NCI-H2029 treated with DMSO at 0.1 percent for 48 hours (cell line): ENCODE data around the gene ZMAT2.
A peak's percentile ranks its signal among the peaks of the same experiment; 100 is the strongest.
"Not testable (repeated sequence)": the region's sequence is repeated elsewhere in the genome, so short reads cannot be mapped to it uniquely, and the experiment has no call there.

ENCODE experiments used
- DNase-seq: peaks from one replicate; lab custom pipeline; 2025; lab: John Stamatoyannopoulos, UW

Gene ZMAT2

DNA sequence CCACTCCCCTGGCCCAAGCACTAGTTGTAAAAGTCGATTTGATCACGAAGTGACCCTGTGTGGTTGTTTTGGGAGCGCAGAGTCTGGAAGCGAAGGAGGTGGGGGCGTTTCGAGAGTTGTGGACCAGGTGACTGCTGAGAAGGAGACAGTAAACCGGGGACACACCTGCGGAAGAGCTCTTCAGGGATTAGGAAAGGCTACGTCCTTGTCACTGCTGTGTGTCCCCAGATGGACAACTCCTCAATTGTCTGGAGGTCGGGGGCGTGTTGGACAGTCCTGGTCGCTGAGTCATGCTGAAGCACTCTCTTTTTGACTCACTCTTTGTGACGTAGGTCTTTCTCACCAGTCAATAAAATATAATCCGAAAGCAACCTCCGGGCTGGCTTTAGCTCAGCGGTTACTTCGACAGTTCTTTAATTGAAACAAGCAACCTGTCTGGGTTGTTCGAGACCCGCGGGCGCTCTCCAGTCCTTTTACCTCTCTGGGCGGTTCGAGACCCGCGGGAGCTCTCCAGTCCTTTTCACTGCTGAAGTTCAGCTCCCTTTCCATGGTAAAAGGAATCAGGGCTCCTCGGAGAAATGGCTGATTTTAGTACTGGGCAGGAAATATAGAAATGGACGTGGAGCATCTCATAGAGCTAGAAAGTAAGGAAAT, 10.8 kb downstream of the ZMAT2 start:
- DNase-seq: peak; percentile 84

DNA sequence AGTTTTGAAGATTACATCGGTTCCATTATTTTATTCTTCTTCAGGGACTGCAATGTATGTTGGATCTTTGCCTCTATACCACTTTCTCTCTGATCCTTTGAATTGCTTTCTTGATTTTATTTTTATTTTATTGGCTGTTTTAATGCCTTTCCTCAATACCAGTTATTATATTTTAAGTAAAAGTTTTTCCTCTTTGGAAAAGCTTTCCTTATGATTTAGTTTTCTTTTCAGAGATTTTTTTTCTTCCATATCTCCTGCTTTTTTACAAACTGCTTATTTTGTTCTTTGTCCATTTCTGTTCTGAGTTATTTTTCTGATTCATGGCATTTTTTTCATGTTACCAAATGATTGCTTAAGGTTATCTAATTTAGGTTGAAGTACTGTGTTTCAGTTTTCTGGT, 11.5 kb downstream of the ZMAT2 start:
- DNase-seq: no peak

DNA sequence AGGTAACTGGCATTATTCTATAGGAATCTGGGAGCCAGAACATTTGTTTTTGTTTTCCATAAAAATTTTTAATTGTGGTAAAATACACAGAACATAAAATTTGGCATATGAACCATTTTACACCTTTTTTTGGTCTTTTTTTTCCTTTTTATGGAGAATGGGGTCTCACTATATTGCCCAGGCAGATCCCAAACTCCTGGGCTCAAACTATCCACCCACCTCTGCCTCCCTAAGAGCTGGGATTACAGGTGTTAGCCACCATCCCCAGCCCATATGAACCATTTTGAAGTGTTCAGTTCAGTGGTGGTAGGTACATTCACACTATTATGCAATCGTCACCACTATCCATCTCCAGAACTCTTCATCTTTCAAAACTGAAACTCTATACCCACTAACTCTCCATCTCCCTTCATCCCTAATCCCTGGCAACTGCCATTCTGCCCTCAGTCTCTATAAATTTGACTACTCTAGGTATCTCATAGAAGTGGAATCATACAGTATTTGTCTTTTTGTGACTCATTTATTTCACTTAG, 13.4 kb downstream of the ZMAT2 start:
- no peak for DNase-seq

DNA sequence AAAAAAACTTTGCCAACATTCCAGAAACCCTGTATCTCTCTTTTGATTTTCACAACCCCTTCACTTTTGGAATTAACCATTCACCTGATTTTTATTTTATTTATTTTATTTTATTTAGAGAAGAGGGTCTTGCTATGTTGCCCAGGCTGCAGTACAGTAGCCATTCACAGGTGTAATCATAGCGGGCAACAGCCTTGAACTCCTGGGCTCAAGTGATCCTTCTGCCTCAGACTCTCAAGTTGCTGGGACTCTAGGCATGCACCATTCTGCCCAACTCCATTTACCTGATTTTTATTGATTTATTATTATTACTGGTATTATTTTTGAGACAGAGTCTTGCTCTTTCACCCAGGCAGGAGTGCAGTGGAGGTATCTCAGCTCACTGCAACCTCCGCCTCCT, 16.0 kb downstream of the ZMAT2 start:
- not testable (repeated sequence) for DNase-seq

DNA sequence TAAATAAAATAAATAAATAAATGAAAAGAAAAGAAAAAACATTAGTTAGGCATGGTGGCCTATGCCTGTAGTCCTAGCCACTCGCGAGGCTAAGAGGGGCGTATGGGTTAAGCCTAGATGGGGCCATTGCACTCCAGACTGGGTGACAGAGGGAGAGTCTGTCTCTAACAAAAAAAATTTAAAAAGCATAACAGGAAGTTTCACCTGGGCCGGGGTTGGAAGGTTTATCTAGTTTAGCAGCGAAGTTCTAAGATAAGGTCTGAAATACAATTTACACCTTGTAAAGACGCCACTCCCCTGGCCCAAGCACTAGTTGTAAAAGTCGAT, 18.0 kb downstream of the ZMAT2 start:
- no peak for DNase-seq

DNA sequence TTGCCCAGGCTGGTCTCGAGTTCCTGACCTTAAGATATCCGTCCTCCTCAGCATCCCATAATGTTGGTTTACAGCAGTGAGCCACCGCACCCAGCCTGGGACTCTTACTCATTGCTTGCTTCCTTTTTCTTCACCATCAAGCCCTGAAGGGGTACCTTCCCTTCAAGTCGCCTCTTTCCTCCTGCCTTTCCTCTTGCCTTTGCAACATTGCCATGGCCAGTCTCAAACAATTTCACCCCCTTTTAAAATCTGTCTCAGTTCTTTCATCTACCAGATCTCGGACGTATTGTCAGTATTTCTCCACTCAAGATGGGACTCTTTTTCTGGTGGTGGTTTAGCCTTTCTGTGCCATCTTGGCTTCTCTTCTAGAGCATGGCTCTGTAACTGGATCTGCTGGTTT, 20.5 kb downstream of the ZMAT2 start:
- not testable (repeated sequence) for DNase-seq

DNA sequence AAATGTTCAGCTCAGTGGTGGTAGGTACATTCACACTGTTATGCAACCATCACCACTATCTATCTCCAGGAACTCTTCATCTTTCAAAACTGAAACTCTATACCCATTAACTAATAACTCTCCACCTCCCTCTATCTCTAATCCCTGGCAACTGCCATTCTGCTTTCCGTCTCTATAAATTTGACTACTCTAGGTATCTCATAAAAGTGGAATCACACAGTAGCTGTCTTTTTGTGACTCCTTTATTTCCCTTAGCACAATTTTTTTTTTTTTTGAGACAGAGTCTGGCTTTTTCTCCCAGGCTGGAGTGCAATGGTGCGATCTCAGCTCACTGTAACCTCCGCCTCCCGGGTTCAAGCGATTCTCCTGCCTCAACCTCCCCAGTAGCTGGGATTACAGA, 21.1 kb downstream of the ZMAT2 start:
- not testable (repeated sequence) for DNase-seq

DNA sequence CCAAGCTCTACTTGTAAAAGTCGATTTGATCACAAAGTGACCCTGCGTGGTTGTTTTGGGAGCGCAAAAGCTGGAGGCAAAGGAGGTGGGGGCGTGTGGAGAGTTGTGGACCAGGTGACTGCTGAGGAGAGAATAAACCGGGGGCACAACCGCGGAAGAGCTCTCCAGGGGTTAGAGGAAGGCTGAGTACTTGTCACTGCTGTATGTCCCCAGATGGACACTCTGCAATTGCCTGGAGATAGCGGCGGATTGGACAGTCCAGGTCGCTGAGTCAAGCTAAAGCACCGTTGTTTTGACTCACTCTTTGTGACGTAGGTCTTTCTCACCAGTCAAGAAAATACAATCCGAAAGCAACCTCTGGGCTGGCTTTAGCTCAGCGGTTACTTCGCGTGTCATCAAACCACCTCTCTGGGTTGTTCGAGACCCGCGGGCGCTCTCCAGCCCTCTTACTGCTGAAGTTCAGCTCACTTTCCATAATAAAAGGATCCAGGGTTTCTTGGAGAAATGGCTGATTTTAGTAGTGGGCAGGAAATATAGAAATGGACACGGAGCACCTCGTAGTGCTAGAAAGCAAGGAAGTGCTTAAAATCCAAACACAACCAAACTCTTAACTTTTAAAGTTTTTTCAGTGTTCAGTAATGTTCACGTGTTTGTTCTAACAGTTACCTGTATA, 25.7 kb downstream of the ZMAT2 start:
- DNase-seq: no peak

DNA sequence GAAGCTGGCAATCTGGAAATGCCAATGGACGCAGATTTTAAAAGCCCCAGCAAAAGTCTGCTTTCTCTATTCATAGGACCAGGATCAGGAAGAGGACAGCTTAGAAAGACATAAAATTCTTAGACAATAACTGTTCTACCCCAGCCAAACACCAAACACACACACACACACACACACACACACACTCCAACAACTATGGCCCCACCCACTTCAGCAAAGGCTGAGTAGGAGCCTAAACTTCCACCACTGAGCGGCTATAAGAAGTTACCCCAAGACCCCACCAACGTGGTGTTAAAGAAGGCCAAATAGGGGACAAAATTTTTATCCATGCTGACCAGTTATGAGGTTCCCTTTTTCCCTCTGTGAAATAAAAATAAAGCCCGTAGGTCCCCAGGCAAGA, 32.9 kb downstream of the ZMAT2 start:
- DNase-seq: no peak

DNA sequence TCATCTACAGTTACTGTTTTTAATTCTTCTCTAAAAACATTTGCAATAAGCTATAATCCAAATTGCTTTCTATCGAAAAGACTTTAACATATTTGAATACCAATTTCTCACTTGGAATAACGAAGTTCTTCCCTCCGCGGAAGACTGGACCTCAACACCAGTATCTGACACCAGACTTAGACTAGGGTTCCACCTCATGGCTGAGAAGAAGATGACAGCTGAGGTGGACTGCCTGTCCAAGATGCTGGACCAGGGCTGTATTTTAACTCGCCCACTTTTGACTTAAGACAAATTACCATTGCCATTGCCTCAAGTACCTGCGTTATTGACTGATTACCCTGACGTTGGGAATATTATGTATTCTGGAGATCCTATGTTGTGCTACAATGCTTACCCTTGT, 34.1 kb downstream of the ZMAT2 start:
- DNase-seq: no peak

DNA sequence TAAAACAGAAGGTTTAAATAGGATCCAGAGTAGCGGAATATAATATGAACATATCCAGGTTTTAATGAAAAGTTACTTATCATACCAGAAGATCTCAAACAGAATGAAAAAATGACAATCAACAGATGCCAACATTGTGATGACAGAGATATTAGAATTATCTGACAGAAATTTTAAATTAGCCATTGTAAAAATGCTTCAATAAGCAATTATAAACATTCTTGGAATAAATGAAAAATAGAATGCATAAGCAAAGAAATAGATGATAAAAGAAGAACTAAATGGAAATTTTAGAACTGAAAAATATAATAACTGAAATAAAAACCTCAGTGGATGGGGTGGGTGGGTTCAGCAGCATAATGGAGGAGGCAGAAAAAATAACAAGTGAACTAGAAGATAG, 37.2 kb downstream of the ZMAT2 start:
- DNase-seq: no peak

DNA sequence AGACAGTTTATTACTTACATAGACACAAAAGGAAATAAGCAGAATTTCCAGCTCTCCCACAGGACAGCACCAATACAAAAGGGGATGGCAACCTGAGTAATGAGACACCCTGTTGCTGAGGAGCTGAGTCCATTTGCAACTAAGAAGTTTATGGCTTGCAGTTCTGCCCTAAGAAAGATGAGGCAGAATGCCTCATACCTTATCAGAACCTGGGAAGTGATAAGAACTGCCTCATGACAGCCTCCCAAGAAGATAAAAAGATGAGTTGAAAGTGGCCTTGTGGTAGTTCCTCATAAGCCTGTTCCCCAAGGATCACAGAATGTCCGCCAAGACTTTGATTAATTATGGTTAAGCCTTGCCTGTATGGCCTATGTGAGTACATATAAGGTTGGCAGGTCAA, 41.7 kb downstream of the ZMAT2 start:
- no peak for DNase-seq

DNA sequence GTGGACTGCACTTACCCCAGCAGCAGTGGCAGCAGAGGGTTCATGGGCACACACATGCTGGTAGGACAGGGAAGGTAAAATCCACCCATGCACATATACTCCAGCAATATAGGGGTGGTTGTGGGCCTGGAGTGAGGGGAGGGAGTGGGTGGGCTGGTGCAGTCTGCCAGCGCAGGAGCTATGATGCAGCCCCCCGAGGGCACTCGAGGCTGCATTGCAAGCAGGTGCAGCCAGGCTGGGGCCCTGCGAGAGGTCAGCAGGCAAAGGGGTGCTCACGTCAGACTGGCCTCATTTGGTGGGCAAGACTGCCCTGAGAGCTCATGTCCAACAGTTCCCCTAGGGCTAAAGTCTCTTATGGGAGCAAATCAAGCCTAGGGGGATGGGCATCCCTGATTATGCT, 53.3 kb downstream of the ZMAT2 start:
- no peak for DNase-seq
